HepG2 (cell line): ENCODE measurements around the gene VWA1. TPM values are rescaled to one million over a fixed set of nuclear protein-coding genes. Genes with fewer than 3 reads are reported as not detected.

Source experiments
- DBP ChIP-seq: sonication (generic); formaldehyde crosslinking; IDR thresholded peaks from 2 replicates; pipeline ENCODE4 v1.4.0; 2020; ENCODE audit warnings: missing genetic modification reagents; ENCODE audit errors: not compliant biosample characterization
- NFIB ChIP-seq: sonication (generic); formaldehyde crosslinking; IDR thresholded peaks from 2 replicates; pipeline ENCODE4 v1.9.0; 2021; ENCODE audit warnings: missing genetic modification reagents, mild to moderate bottlenecking, borderline replicate concordance
- PAXIP1 ChIP-seq: sonication (generic); formaldehyde crosslinking; conservative IDR thresholded peaks from 2 replicates; pipeline ENCODE4 v1.4.0; 2020; ENCODE audit warnings: mild to moderate bottlenecking, missing genetic modification reagents, moderate library complexity
- PHF20 ChIP-seq: sonication (generic); formaldehyde crosslinking; IDR thresholded peaks from 2 replicates; pipeline ENCODE4 v1.5.0; 2020; ENCODE audit warnings: mild to moderate bottlenecking, missing genetic modification reagents
- PREB ChIP-seq: sonication (generic); formaldehyde crosslinking; IDR thresholded peaks from 2 replicates; pipeline ENCODE4 v1.4.0; 2020; ENCODE audit warnings: missing genetic modification reagents
- SMC3 ChIP-seq: IDR thresholded peaks from 2 replicates; pipeline ENCODE4 v1.6.1; 2011; ENCODE audit warnings: low read length, improper control_type of control experiment
- ZKSCAN5 ChIP-seq: sonication (generic); formaldehyde crosslinking; IDR thresholded peaks from 2 replicates; pipeline ENCODE4 v1.5.1; 2020; ENCODE audit warnings: mild to moderate bottlenecking, missing genetic modification reagents
- ZNF34 ChIP-seq: sonication (generic); formaldehyde crosslinking; IDR thresholded peaks from 2 replicates; pipeline ENCODE4 v1.4.0; 2020; ENCODE audit warnings: mild to moderate bottlenecking, missing genetic modification reagents, borderline replicate concordance
- ZNF652 ChIP-seq: IDR thresholded peaks from 2 replicates; pipeline ENCODE4 v1.6.1; 2016; ENCODE audit warnings: low read depth, borderline replicate concordance
- ZNF720 ChIP-seq: sonication (generic); formaldehyde crosslinking; IDR thresholded peaks from 2 replicates; pipeline ENCODE4 v1.4.0; 2020; ENCODE audit warnings: missing genetic modification reagents
- ZSCAN22 ChIP-seq: sonication (generic); formaldehyde crosslinking; IDR thresholded peaks from 2 replicates; pipeline ENCODE4 v1.4.0; 2020; ENCODE audit warnings: mild to moderate bottlenecking, missing genetic modification reagents
- ZSCAN29 ChIP-seq: sonication (generic); formaldehyde crosslinking; conservative IDR thresholded peaks from 2 replicates; pipeline ENCODE4 v1.4.0; 2020; ENCODE audit warnings: mild to moderate bottlenecking, missing genetic modification reagents
- polyA plus RNA-seq, 8 experiments: library from polyadenylated mRNA; depleted of rRNA in 3 of 8; stranded (reverse) in 7 of 8; unstranded in 1 of 8; fragments of >200 nt; fragmentation: Illumina TruSeq in 4 of 8; extraction: Trizol in 4 of 8; gene quantifications; 2 replicates each; pipeline versions ENCODE4 v1.2.1 to v1.2.3, GENCODE V29; 2011 to 2016; ENCODE audit warnings: low read depth in 4 of 8, missing spikeins in 1 of 8, mixed read lengths in 1 of 8; ENCODE audit not compliant: insufficient read depth in 1 of 8
- total RNA-seq, 5 experiments: library from RNA; depleted of rRNA; stranded (reverse); fragments of >200 nt; fragmentation: Illumina TruSeq; extraction: Trizol; gene quantifications; 2 replicates each; pipeline ENCODE4 v1.2.3, GENCODE V29; 2016; ENCODE audit warnings: low read depth in 1 of 5
- TF ChIP-seq, protein P1 (sequence below): sonication (generic); formaldehyde crosslinking; IDR thresholded peaks from 2 replicates; pipeline ENCODE4 v1.4.0; 2020; ENCODE audit warnings: missing genetic modification reagents, borderline replicate concordance
- TF ChIP-seq, protein P2 (sequence below): IDR thresholded peaks from 2 replicates; pipeline ENCODE4 v1.6.1; 2016; ENCODE audit warnings: low read depth, control low read depth
- TF ChIP-seq, protein P3 (sequence below): sonication (generic); formaldehyde crosslinking; IDR thresholded peaks from 2 replicates; pipeline ENCODE4 v1.5.1; 2020; ENCODE audit warnings: missing genetic modification reagents, mild to moderate bottlenecking, borderline replicate concordance

VWA1 gene
- total and polyA plus RNA-seq, 2 of the 13 experiments (the other 11 are each of a cell fraction or from before 2014, with no cell fraction given), result 40.9 to 57.5 TPM

DNA sequence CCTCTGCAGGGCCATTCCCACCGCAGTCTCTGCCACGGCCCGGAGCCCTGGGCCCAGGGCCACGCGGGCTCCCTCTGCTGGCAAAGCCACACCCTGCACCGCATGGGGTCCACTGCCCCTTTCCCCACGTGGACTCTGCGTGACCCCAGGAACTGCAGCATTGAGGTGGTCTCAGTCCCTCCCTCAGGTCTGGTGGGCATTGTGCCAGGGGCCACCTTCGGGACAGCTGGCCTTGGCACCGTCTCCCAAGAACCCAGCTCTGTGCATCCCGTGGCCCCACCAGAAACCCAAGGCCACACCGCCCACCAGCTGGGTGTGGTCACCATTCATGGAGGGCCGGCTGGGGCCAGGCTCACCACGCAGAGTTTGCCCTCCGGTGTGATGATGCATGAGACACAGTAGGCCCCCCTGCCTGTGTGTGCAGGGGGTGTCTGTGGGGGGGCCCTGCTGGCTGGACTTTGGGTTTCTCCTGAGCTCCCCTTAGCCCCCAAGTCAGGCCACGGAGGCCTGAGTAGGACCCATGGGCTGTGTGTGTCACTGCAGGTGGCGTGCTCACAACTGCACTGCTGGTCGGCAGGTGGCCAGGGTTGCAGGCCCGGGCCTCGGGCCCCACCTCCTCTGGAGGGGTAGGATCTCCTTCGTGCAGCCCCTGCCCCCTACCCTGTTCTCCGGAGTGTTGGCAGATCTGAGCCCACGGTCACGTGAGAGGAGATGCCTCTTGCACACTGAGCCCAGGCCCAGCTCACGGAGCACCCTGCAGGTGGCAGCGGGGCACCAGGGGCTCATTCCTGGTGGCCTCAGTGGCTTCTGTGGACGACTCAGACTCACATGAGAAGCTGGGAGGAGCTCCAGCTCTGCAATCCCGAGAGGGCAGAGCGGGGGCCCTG is 5.8 kb downstream of the VWA1 start (continued):
- TF ChIP-seq ZKSCAN5, result no peak
- no peak for TF ChIP-seq ZNF652 (CRISPR knock-in tag)
- TF ChIP-seq ZNF34 (CRISPR knock-in tag), result 0 out of 2 replicates have a peak, but pooled peaks have one; percentile 83
- TF ChIP-seq ZNF720 (CRISPR knock-in tag), result no peak
- TF ChIP-seq, protein P1, sequence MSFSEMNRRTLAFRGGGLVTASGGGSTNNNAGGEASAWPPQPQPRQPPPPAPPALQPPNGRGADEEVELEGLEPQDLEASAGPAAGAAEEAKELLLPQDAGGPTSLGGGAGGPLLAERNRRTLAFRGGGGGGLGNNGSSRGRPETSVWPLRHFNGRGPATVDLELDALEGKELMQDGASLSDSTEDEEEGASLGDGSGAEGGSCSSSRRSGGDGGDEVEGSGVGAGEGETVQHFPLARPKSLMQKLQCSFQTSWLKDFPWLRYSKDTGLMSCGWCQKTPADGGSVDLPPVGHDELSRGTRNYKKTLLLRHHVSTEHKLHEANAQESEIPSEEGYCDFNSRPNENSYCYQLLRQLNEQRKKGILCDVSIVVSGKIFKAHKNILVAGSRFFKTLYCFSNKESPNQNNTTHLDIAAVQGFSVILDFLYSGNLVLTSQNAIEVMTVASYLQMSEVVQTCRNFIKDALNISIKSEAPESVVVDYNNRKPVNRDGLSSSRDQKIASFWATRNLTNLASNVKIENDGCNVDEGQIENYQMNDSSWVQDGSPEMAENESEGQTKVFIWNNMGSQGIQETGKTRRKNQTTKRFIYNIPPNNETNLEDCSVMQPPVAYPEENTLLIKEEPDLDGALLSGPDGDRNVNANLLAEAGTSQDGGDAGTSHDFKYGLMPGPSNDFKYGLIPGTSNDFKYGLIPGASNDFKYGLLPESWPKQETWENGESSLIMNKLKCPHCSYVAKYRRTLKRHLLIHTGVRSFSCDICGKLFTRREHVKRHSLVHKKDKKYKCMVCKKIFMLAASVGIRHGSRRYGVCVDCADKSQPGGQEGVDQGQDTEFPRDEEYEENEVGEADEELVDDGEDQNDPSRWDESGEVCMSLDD (CRISPR knock-in tag), result no peak
- TF ChIP-seq, protein P2, sequence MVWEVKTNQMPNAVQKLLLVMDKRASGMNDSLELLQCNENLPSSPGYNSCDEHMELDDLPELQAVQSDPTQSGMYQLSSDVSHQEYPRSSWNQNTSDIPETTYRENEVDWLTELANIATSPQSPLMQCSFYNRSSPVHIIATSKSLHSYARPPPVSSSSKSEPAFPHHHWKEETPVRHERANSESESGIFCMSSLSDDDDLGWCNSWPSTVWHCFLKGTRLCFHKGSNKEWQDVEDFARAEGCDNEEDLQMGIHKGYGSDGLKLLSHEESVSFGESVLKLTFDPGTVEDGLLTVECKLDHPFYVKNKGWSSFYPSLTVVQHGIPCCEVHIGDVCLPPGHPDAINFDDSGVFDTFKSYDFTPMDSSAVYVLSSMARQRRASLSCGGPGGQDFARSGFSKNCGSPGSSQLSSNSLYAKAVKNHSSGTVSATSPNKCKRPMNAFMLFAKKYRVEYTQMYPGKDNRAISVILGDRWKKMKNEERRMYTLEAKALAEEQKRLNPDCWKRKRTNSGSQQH (CRISPR knock-in tag), result no peak; the same call in 1 of the 2 replicates
- peak; percentile 80; the same call in 1 of the 2 replicates for TF ChIP-seq ZSCAN29 (CRISPR knock-in tag)
- TF ChIP-seq SMC3, result peak; percentile 34; the same call in 1 of the 2 replicates
- no peak for TF ChIP-seq PREB
- 0 out of 2 replicates have a peak, but pooled peaks have one; percentile 19 for TF ChIP-seq PHF20 (CRISPR knock-in tag)
- 0 out of 2 replicates have a peak, but pooled peaks have one; percentile 7 for TF ChIP-seq NFIB (CRISPR knock-in tag)
- 0 out of 2 replicates have a peak, but pooled peaks have one; percentile 57 for TF ChIP-seq ZSCAN22 (CRISPR knock-in tag)
- no peak for TF ChIP-seq DBP
- TF ChIP-seq PAXIP1 (CRISPR knock-in tag), result peak; percentile 46
- TF ChIP-seq, protein P3, sequence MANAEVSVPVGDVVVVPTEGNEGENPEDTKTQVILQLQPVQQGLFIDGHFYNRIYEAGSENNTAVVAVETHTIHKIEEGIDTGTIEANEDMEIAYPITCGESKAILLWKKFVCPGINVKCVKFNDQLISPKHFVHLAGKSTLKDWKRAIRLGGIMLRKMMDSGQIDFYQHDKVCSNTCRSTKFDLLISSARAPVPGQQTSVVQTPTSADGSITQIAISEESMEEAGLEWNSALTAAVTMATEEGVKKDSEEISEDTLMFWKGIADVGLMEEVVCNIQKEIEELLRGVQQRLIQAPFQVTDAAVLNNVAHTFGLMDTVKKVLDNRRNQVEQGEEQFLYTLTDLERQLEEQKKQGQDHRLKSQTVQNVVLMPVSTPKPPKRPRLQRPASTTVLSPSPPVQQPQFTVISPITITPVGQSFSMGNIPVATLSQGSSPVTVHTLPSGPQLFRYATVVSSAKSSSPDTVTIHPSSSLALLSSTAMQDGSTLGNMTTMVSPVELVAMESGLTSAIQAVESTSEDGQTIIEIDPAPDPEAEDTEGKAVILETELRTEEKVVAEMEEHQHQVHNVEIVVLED (CRISPR knock-in tag), result peak; percentile 55; the same call in 1 of the 2 replicates
